ENCODE measurements around the gene TCF7L1.
"Not testable (repeated sequence)": the region's sequence is repeated elsewhere in the genome, so short reads cannot be mapped to it uniquely, and the experiment has no call there.

TCF7L1 gene

GRCh38 chr2:85327822-85328617 lies 194.8 kb downstream of the TCF7L1 start, which contains the start of gene TGOLN2:
TSS of gene TGOLN2 (minus strand) at chr2:85327989. CDS start at chr2:85327962, 27 bp downstream.
- DNase-seq, result peak; percentile 94

- no peak for DNase-seq
Measured at GRCh38 chr2:85329181-85329651, 196.0 kb downstream of the TCF7L1 start.

DNA sequence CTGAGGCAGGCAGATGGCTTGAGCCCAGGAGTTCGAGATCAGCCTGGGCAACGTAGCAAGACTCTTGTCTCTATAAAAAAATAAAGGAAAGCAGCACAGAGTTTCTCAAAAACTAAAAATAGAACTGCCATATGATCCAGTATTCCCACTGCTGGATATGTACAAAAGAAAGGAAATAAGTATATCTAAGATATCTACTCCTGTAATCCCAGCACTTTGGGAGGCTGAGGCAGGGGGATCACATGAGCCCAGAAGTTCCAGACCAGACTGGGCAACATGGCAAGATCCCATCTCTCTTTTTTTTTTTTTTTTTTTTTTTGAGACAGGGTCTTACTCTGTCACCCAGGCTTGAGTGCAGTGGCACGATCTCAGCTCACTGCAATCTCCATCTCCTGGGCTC lies 196.5 kb downstream of the TCF7L1 start:
- not testable (repeated sequence) for DNase-seq

- DNase-seq, result no peak
Measured at GRCh38 chr2:85330839-85331636, 197.8 kb downstream of the TCF7L1 start.

DNA sequence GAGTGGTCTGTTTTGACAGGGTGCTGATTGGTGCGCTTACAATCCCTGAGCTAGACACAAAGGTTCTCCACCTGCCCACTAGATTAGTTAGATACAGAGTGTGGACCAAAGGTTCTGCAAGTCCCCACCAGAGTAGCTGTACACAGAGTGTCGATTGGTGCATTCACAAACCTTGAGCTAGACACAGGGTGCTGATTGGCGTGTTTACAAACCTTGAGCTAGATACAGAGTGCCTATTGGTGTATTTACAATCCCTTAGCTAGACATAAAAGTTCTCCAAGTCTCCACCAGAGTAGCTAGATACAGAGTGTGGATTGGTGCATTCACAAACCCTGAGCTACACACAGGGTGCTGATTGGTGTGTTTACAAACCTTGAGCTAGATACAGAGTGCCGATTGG lies 200.7 kb downstream of the TCF7L1 start:
- DNase-seq, result not testable (repeated sequence)

DNA sequence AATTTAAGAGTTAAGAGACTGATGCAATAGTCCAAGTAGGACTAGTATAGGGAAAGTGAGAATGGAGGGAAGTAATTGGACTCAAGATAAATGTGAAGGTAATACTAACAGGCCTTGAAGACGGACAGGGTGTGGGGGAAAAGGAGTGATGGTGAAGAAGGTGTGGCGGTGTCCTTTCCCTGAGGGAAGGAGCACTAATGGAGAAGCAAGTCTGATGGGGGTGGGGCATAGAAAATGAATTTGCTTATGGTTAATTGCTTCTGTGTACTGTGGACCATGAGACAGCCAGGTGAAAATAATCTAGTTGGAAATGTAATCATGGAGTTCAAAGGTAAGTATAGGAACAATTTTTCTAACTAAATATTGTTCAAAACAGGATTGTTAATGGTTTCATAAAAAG lies 201.7 kb downstream of the TCF7L1 start:
- DNase-seq, result no peak

- DNase-seq, result no peak
Measured at GRCh38 chr2:85340034-85340892, 207.1 kb downstream of the TCF7L1 start.

- no peak for DNase-seq
Measured at GRCh38 chr2:85341269-85342029, 208.3 kb downstream of the TCF7L1 start.

DNA sequence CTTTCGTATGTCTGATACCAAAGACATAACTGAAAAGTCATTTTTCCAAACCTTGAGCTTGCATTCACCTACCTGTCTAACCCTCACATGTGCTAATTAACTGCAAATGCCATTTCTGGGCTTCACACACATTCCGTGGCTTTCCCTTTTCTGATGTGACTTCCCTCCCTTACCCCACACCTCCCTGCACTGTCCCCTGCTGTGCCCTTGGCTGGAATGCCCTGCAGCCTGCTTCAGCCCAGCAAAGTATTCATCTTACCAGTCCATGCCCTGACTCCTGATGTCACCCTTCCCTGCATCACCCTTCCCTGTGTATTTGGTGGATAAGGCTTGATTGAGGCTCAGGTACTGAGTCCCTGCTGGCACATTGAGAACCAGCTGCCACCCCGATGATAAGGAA lies 209.0 kb downstream of the TCF7L1 start:
- DNase-seq, result no peak

DNA sequence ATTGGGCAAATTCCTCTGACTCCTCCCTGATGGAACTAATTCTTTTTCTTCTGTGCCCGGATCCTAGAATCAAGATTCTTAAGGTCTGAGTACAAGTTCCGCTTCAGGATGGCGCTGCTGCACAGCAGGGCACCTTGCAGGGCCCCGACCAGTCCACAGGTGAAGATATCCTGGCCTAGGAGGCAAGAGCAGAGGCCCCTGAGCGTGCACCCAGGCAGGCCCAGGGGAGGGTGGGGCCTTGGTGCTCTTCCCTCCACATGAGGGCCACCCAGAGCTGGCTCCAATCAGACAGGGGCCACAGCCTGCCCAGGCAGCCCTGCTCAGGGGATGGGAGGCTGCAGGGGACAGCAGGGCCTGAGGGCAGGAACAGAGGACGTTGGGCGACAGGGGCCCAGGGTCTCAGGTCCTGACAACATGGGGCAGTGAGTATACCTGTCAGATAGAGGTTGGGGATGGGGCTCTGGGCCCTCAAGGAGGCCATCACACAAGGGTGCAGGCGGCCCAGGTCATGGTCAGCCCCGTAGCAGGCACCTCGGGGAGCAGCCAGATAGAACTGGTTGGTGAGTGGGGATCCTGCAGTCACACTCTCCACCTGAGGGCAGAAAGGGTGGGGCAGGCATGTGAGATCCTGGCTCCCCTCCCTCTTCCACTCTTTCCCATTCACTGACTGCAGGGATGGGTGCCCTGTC lies 210.2 kb downstream of the TCF7L1 start:
- DNase-seq, result not testable (repeated sequence)

GRCh38 chr2:85344356-85344954 lies 211.3 kb downstream of the TCF7L1 start:
- no peak for DNase-seq

GRCh38 chr2:85347599-85347998 lies 214.4 kb downstream of the TCF7L1 start:
- DNase-seq, result no peak

DNA sequence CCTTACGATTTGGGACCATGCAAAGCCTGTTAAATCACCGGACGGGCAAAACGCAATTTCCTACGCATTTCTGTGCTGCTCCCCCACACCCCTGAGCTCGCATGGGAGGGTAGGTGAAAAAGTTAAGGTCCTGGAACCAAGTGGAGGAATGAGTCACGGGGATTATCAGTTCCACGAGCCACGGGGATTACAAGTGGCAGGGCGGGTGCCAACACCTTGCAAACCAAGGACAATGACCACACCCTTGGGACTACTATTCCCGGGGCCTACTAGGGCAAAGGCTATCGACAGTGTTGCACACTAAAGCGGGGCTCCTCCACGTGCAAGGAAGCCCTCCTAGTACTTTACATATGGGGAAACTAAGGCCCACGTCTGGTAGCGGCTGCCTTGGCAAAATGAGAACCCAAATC lies 220.7 kb downstream of the TCF7L1 start:
- no peak for DNase-seq

DNA sequence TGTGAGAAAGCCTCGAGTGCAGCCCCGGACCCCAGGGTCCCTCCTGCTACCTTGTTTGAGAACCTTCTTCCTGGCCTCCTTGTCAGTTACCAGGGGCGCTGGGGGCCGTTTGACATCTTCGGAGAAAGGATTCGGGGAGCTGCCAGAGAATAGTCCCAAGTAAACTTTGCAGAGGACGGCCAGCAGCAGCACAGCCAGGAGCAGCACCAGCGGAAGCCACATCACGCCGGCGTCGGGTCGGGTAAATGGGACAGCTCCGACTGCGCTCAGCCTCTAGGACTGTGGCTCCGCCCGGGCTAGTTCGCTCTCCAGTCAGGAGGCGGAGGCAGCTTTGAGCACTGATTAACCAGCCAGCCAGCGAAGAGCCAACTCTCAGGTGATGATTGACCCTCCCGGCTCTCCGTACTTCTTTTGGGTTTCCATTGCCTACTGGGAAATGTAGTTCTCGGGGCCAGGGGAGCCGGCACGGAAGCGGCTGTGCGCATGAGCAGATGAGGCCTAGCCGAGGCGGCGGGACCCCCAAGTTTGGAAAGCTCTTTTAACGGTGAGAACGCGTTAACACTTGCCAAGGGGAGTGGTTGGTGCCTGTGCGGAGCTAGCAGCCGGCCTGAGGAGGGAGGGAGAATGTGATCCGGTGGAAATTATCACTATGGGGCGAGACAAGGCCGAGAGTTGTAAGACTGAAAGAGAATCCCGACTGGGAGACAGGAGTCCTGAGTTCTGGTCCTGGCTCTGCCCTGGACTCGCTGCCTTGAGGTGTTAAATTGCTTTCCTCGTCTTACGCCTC lies 221.3 kb downstream of the TCF7L1 start, which contains the start of the genes ELMOD3 and RETSAT:
Gene ELMOD3 (plus strand): TSS at position 484 of the 787 bp plus-strand sequence. CDS start 2,430 bp downstream, outside the sequence.
Gene RETSAT (minus strand): TSS at position 243 of the 787 bp plus-strand sequence. CDS start 21 bp downstream, at position 222.
- DNase-seq, result peak; percentile 99

GRCh38 chr2:85355073-85355410 lies 221.8 kb downstream of the TCF7L1 start:
- DNase-seq, result no peak

- no peak for DNase-seq
Measured at GRCh38 chr2:85355521-85355920, 222.3 kb downstream of the TCF7L1 start.

DNA sequence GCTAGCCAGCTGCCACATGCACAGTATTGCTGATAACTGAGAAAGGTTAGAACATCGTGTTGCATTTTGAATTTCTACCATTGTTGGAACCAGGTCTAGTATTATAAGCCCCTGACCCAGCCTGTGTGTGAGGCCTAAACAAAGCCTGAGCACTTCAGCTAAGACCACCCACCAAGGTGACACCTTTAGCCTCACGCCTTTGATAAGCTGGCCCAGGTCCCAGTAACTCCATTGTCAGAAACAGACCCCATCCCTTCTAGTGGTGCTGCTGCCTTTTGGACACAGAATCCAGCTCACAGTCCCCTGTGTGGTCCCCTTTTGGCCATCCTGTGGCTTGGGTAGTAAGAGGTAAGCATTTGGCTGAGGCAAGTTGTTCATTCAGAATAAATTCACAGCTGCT lies 223.0 kb downstream of the TCF7L1 start:
- DNase-seq, result no peak

GRCh38 chr2:85357736-85358135 lies 224.5 kb downstream of the TCF7L1 start:
- DNase-seq, result no peak
